Measurements from ENCODE around the gene CLIP1. TPM values are rescaled to one million over a fixed set of nuclear protein-coding genes. Genes with fewer than 3 reads are reported as not detected.
"Not testable (repeated sequence)": the region's sequence is repeated elsewhere in the genome, so short reads cannot be mapped to it uniquely, and the experiment has no call there.

CLIP1 gene
- total and polyA plus RNA-seq, 7 experiments from 2014 or later: 13.6 to 89.3 (median 56.6) TPM

DNA sequence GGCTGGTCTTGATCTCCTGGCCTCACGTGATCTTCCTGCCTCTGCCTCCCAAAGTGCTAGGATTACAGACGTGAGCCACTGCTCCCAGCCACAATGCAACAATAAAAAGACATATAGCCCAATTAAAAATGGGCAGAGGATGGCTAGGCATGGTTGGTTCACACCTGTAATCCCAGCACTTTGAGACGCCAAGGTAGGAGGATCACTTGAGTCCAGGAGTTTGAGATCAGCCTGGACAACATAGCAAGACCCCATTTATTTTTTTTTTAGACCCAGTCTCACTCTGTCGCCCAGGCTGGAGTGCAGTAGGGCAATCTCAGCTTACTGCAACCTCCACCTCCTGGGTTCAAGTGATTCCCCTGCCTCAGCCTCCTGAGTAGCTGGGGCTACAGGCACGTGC, 21.6 kb upstream of the CLIP1 start:
- H3K4me1 ChIP-seq (ENCODE audit: control insufficient read depth in 2 of 2, insufficient read depth in 2 of 2, low read length in 2 of 2); H3K36me3 ChIP-seq (ENCODE audit: control insufficient read depth in 2 of 3, insufficient read depth in 3 of 3, low read length in 3 of 3); H3K4me3 Mint-ChIP-seq; H3K9me3 Mint-ChIP-seq; POLR2A ChIA-PET; intact Hi-C loops (cut with micrococcal nuclease); ATAC-seq; H3K4me3 ChIP-seq (ENCODE audit: low read length); H3K27me3 ChIP-seq (ENCODE audit: control insufficient read depth in 2 of 2, insufficient read depth in 2 of 2, low read length in 2 of 2); H3K27ac ChIP-seq (ENCODE audit: low read depth, low read length); DNase-seq; H3K27me3 Mint-ChIP-seq; H3K27ac Mint-ChIP-seq; H3K9me3 ChIP-seq (ENCODE audit: control insufficient read depth in 2 of 3, low read length in 3 of 3); H3K4me1 Mint-ChIP-seq; CTCF ChIA-PET; H3K36me3 Mint-ChIP-seq: not testable (repeated sequence)

DNA sequence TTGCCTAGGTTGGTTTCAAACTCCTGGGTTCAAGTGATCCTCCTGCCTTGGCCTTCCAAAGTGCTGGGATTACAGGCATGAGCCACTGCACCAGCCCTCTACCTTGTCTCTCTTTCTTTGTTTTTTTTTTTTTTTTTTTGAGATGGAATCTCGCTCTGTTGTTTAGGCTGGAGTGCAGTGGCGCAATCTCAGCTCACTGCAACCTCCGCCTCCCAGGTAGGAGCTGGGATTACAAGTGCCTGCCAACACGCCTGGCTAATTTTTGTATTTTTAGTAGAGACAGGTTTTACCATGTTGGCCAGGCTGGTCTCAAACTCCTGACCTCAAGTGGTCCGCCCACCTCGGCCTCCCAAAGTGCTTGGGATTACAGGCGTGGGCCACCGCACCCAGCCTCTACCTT, 16.4 kb upstream of the CLIP1 start:
- H3K27me3 ChIP-seq (ENCODE audit: control insufficient read depth in 2 of 2, insufficient read depth in 2 of 2, low read length in 2 of 2); CTCF ChIA-PET; intact Hi-C loops (cut with micrococcal nuclease); H3K27ac ChIP-seq (ENCODE audit: low read depth, low read length); ATAC-seq; DNase-seq; H3K36me3 Mint-ChIP-seq; H3K36me3 ChIP-seq (ENCODE audit: control insufficient read depth in 2 of 3, insufficient read depth in 3 of 3, low read length in 3 of 3); H3K4me1 Mint-ChIP-seq; H3K27ac Mint-ChIP-seq; H3K4me1 ChIP-seq (ENCODE audit: control insufficient read depth in 2 of 2, insufficient read depth in 2 of 2, low read length in 2 of 2); H3K9me3 Mint-ChIP-seq; H3K9me3 ChIP-seq (ENCODE audit: control insufficient read depth in 2 of 3, low read length in 3 of 3); H3K4me3 ChIP-seq (ENCODE audit: low read length): not testable (repeated sequence)
- Mint-ChIP-seq H3K27me3 (peaks cover 0 to 18% (median 0%) of the 10 kb centered on the region in 5 donors), H3K4me3 (peak overlapping the region in 1 of 10 donors; percentile 3)
- POLR2A ChIA-PET: interaction anchor here (0.7 to 0.9 kb wide), 2 partner anchors 10 to 532 kb away, joined by 4 read pairs; no protein-coding TSS in a partner anchor

DNA sequence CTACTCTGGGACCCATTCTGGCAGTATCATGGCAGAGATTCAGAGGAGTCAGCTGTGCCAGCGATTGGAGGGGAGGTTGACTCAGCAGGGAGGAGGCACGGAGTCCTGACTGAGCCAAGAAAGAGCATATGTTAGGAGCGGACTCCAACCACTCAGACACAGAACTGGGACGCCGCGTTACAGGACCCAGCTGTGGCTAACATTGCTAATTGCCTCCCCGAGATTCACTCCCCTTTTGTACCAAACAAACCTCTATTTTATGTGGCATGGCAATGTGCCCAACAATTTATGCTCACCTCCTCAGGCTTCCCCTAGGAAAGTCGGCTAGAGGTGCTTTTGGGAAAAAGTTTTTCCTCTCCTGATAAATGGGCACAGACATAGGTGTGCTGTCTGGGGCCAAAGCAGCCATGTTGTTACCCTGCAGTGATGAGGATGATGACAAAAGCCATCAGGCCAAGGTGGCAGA, 15.2 kb upstream of the CLIP1 start:
- ATAC-seq (no peak), DNase-seq (no peak)
- no peaks in the 10 kb centered on the region for H3K36me3 ChIP-seq (ENCODE audit: control insufficient read depth in 2 of 3, insufficient read depth in 3 of 3, low read length in 3 of 3)
- no peaks in the 10 kb centered on the region for H3K9me3 ChIP-seq (ENCODE audit: control insufficient read depth in 2 of 3, low read length in 3 of 3)
- no peaks in the 10 kb centered on the region for H3K4me1 ChIP-seq (ENCODE audit: control insufficient read depth in 2 of 2, insufficient read depth in 2 of 2, low read length in 2 of 2)
- H3K4me3 ChIP-seq (ENCODE audit: low read length): no peak overlapping the region
- Mint-ChIP-seq H3K4me1 (no peaks in the 10 kb centered on the region), H3K4me3 (no peak overlapping the region), H3K36me3 (no peaks in the 10 kb centered on the region), H3K27ac (no peak overlapping the region), H3K9me3 (no peaks in the 10 kb centered on the region), H3K27me3 (peaks cover 0 to 15% (median 0%) of the 10 kb centered on the region in 5 donors)
- H3K27me3 ChIP-seq (ENCODE audit: control insufficient read depth in 2 of 2, insufficient read depth in 2 of 2, low read length in 2 of 2): no peaks in the 10 kb centered on the region
- H3K27ac ChIP-seq (ENCODE audit: low read depth, low read length): no peak overlapping the region
- intact Hi-C loops (cut with micrococcal nuclease): no loop called here
- POLR2A ChIA-PET: no interaction called here
- CTCF ChIA-PET: no interaction called here

DNA sequence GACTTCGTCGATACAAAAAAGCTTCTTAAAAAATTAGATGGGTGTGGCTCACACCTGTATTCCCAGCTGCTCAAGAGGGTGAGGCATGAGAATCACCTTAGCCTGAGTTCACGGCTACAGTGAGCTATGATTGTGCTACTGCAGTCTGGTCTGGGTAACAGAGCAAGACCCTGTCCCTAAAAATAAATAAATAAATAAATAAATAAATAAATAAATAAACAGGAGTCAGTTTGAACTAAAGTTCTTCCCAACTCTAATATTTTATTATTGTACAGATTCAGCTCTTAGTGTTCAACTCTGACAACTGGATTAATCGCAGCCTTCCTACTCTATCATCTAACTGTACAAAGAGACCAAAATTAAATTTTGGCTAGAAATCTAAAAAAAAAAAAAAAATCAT, 12.7 kb upstream of the CLIP1 start:
- Histone ChIP-seq H3K36me3 (ENCODE audit: control insufficient read depth in 2 of 3, insufficient read depth in 3 of 3, low read length in 3 of 3) (no peaks in the 10 kb centered on the region), H3K27me3 (ENCODE audit: control insufficient read depth in 2 of 2, insufficient read depth in 2 of 2, low read length in 2 of 2) (no peaks in the 10 kb centered on the region), H3K9me3 (ENCODE audit: control insufficient read depth in 2 of 3, low read length in 3 of 3) (no peaks in the 10 kb centered on the region), H3K4me1 (ENCODE audit: control insufficient read depth in 2 of 2, insufficient read depth in 2 of 2, low read length in 2 of 2) (no peaks in the 10 kb centered on the region), H3K27ac (ENCODE audit: low read depth, low read length) (no peak overlapping the region), H3K4me3 (ENCODE audit: low read length) (no peak overlapping the region)
- Mint-ChIP-seq H3K9me3 (no peaks in the 10 kb centered on the region), H3K4me1 (no peaks in the 10 kb centered on the region), H3K36me3 (no peaks in the 10 kb centered on the region), H3K27ac (peak overlapping the region in 1 of 9 donors; percentile 37), H3K27me3 (peaks cover 0 to 15% (median 0%) of the 10 kb centered on the region in 5 donors), H3K4me3 (no peak overlapping the region)
- ATAC-seq (no peak), DNase-seq (no peak)
- intact Hi-C loops (cut with micrococcal nuclease): no loop called here
- ChIA-PET POLR2A (interaction anchor here (0.7 kb wide), 1 partner anchor 105 kb away, joined by 3 read pairs; no protein-coding TSS in a partner anchor), CTCF (interaction anchor here (0.9 kb wide), 1 partner anchor 35 kb away, joined by 3 read pairs; no protein-coding TSS in a partner anchor)

DNA sequence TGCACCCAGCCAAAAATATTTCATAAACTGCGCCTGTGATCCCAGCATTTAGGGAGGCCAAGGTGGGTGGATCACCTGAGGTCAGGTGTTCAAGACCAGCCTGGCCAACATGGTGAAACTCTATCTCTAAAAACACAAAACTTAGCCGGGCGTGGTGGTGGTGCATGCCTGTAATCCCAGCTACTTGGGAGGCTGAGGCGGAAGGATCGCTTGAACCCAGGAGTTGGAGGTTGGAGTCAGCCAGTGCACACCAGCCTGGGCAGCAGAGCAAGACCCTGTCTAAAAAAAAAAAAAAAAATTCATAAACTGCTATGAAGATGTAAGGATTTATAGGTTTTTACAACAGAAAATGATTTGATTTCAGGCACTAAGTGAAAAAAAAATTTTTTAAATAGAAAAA, 6.6 kb upstream of the CLIP1 start:
- H3K9me3 ChIP-seq (ENCODE audit: control insufficient read depth in 2 of 3, low read length in 3 of 3); H3K4me1 Mint-ChIP-seq; DNase-seq; H3K27ac ChIP-seq (ENCODE audit: low read depth, low read length); H3K27me3 Mint-ChIP-seq; intact Hi-C loops (cut with micrococcal nuclease); H3K4me1 ChIP-seq (ENCODE audit: control insufficient read depth in 2 of 2, insufficient read depth in 2 of 2, low read length in 2 of 2); H3K27me3 ChIP-seq (ENCODE audit: control insufficient read depth in 2 of 2, insufficient read depth in 2 of 2, low read length in 2 of 2); H3K4me3 ChIP-seq (ENCODE audit: low read length); H3K9me3 Mint-ChIP-seq; ATAC-seq; H3K36me3 ChIP-seq (ENCODE audit: control insufficient read depth in 2 of 3, insufficient read depth in 3 of 3, low read length in 3 of 3); H3K27ac Mint-ChIP-seq; H3K36me3 Mint-ChIP-seq; H3K4me3 Mint-ChIP-seq: not testable (repeated sequence)
- ChIA-PET CTCF (interaction anchor here (0.7 to 1.9 kb wide), 3 partner anchors 13 to 42 kb away, joined by 3 to 5 read pairs (median 3); no protein-coding TSS in a partner anchor), POLR2A (interaction anchor here (1.1 kb wide), 1 partner anchor 12 kb away, joined by 5 read pairs; no protein-coding TSS in a partner anchor)

DNA sequence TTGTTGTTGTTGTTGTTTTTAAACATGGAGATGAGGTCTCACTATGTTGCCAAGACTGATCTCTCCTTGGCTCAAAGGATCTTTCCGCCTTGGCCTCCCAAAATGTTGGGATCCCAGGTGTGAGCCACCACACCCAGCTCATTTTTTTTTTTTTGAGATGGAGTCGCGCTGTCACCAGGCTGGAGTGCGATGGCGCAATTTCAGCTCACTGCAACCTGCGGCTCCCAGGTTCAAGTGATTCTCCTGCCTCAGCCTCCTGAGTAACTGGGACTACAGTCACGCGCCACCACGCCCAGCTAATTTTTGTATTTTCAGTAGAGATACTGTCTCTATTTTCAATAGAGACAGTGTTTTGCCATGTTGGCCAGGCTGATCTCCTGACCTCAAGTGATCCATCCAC, 4.9 kb upstream of the CLIP1 start:
- no peak overlapping the region for H3K27ac ChIP-seq (ENCODE audit: low read depth, low read length)
- H3K36me3 ChIP-seq (ENCODE audit: control insufficient read depth in 2 of 3, insufficient read depth in 3 of 3, low read length in 3 of 3): no peaks in the 10 kb centered on the region
- Mint-ChIP-seq H3K27me3 (peaks cover 0 to 3% (median 0%) of the 10 kb centered on the region in 5 donors), H3K27ac (no peak overlapping the region), H3K36me3 (no peaks in the 10 kb centered on the region), H3K4me1 (peaks cover 7 to 12% (median 10%) of the 10 kb centered on the region in 7 donors), H3K4me3 (no peak overlapping the region), H3K9me3 (no peaks in the 10 kb centered on the region)
- no peak for DNase-seq
- no peaks in the 10 kb centered on the region for H3K9me3 ChIP-seq (ENCODE audit: control insufficient read depth in 2 of 3, low read length in 3 of 3)
- CTCF ChIA-PET: interaction anchor here (1.9 kb wide), 1 partner anchor 28 kb away, joined by 5 read pairs; no protein-coding TSS in a partner anchor
- no peaks in the 10 kb centered on the region for H3K27me3 ChIP-seq (ENCODE audit: control insufficient read depth in 2 of 2, insufficient read depth in 2 of 2, low read length in 2 of 2)
- no peak overlapping the region for H3K4me3 ChIP-seq (ENCODE audit: low read length)
- intact Hi-C loops (cut with micrococcal nuclease): no loop called here
- peaks cover 10% of the 10 kb centered on the region in 2 donors for H3K4me1 ChIP-seq (ENCODE audit: control insufficient read depth in 2 of 2, insufficient read depth in 2 of 2, low read length in 2 of 2)
- POLR2A ChIA-PET: interaction anchor here (0.7 to 0.8 kb wide), 2 partner anchors 22 to 27 kb away, joined by 3 read pairs; no protein-coding TSS in a partner anchor
- ATAC-seq: no peak
